HG03565 (cell line): ENCODE measurements around the gene TAF5L.
"Not testable (repeated sequence)": the region's sequence is repeated elsewhere in the genome, so short reads cannot be mapped to it uniquely, and the experiment has no call there.

Source experiments
- ATAC-seq: cut with Tn5 transposase; IDR thresholded peaks from one replicate; pipeline ENCODE4 v1.9.1; 2021; ENCODE audit warnings: mild to moderate bottlenecking, moderate library complexity; ENCODE audit not compliant: unreplicated experiment

The TAF5L gene

GRCh38 chr1:229570891-229571516, 54.9 kb downstream of the TAF5L start:
- no peak for ATAC-seq

DNA sequence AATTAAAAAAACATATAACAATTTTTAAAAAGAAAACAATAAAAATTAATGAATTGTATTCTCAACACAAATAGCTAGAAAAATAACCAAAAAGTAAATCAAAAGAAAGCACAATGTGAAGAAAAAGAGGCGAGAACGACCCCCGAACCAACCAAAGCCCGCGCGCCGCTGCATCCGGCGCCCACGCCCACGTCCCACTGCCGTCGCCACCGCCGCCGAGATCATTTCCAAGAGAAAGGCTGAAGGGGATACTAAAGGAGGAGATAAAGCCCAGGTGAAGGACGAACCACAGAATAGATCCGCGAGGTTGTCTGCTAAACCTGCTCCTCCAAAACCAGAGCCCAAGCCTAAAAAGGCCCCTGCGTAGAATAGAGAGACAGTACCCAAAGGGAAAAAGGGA, 55.6 kb downstream of the TAF5L start:
- ATAC-seq: no peak

DNA sequence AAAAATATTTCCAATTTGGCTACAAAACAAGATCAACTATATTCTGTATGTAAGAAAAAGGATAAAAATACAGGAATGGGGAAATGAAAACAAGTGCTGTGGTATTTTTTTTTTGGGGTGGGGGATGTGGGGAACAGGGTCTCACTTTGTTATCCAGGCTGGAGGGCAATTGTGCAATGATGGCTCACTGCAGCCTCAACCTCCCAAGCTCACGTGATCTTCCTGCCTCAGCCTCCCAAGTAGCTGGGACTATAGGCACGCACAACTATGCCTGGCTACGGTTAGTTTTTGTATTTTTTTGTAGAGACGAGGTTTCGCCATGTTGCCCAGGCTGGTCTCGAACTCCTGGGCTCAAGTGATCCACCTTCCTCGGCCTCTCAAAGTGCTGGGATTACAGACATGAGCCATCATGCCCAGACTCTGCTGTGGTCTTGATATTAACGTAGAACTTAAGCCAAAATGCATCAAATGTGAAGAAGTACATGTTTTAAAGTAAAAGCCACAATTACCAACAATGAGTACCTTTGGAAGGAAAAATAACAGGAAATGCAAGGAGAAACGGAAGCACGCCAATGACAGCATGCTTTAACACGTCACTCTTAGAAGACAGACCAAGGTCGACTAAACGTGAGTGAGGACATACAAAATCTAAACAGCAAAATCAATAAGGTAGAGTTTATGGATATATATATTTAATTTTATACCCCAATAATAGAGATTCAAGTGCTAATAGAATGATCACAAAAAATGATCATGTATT, 58.6 kb downstream of the TAF5L start:
- ATAC-seq: no peak

- ATAC-seq: no peak
Observed at GRCh38 chr1:229563701-229564100, 62.2 kb downstream of the TAF5L start.

GRCh38 chr1:229563241-229563640, 62.7 kb downstream of the TAF5L start:
- ATAC-seq: no peak

DNA sequence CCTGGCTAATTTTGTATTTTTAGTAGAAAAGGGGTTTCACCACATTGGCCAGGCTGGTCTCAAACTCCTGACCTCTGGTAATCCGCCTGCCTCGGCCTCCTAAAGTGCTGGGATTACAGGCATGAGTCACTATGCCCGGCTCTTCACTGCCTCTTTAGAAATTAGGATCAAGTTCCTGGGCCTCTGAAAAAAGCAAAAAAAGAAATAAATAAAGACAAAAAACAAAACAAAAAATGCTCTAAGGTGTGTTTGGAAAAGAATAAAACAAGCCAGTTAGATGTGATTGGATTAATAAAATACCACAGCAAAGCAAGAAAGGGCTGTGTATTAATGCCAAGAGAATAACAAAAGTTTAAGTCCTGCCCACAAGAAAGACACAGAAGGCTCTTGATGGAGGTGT, 63.2 kb downstream of the TAF5L start:
- ATAC-seq: no peak

- ATAC-seq: no peak
Observed at GRCh38 chr1:229561141-229561540, 64.8 kb downstream of the TAF5L start.

GRCh38 chr1:229560124-229560523, 65.8 kb downstream of the TAF5L start:
- ATAC-seq: not testable (repeated sequence)

GRCh38 chr1:229559336-229559801, 66.6 kb downstream of the TAF5L start:
- not testable (repeated sequence) for ATAC-seq

GRCh38 chr1:229558460-229559335, 67.2 kb downstream of the TAF5L start, which contains the start of gene ABCB10:
TSS of gene ABCB10 (minus strand) at chr1:229558707. CDS start at chr1:229558652, 55 bp downstream.
- ATAC-seq: peak; percentile 75

- ATAC-seq: peak; percentile 17
Observed at GRCh38 chr1:229557913-229558414, 68.0 kb downstream of the TAF5L start.

DNA sequence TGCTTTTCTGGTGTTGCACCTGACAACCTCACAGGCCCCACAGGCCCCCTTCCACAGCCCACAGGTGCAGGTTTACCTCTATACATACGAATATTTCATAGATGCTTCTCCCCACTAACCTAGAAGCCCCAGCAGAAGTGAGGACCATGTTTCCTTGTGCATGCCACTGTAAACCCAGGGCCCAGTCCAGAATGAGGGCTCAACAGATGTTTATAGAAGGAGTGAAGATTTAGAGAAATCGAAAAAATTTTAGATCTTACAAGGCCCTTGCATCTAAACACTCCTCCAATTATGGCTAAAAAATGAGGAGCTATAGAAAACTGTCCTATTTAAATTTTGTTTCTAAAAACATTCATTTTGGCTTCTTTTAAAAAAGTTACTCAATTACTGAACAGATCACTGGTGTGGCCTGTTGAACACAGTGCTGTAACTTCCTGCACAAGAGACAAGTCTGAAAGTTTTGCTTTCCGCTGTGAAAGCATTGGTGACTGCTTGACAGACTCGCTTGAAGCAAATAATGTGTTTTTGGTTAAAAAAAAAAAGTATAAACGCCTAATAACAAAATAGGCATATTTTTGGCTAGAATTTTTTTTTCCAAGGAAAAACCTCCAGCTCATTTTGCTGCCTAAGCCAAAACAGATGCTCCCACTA, 68.6 kb downstream of the TAF5L start:
- no peak for ATAC-seq

DNA sequence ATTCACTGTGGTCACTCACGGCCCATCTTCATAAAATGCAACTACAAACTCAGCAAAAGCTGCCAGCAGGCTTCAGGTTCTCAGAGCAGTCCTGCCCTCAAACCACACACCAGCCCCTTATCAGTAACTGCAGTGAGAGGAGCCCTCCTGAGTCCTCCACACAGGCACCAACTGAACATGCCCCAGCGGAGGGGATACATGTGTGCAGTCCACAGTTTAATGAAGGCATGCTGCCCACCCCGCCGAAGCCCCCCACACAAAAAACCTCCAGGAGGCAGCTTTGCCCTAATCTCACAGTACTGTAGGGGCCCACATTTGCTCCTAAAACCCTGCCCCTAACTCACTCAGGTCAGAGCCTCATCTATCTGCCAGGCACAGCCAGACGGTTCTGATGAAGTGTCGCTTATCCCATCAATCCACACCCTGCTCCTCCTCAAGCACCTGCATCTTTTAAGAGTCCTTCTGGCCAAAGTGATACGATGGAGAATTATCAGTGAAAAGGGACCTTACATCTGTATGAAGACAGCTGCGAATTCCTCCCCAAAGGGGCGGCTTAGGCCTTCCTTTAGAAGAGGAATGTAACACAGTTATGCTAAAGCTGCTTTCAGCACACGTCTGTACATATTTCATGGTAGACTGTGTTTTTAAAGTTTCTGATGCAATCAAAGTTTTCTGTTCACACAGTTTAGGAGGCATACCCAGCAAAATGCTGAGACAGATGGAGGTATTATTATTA, 70.9 kb downstream of the TAF5L start:
- no peak for ATAC-seq

DNA sequence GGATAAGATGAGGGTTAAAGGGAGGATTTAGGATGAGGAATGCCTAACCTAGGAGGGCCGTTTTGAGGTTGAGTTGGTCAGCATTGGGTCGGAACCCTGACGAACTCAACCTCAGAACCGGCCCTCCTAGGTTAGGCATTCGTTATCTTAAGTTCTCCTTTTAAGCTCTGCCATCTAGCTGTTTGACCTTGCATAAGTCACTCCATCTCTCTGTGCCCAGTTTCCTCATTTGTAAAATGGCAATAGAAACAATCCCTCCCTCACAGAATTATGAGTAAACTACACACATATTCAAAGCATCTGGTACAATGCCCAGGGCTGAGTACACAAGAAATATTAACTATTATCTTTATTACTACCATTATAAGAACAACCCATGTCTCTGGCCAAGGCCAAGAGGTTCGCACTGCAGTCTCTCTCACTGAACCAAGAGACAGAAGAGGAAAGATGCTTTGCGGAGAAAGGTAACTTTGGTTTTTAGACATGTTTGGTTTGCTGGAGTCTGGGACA, 72.2 kb downstream of the TAF5L start:
- ATAC-seq: no peak

- no peak for ATAC-seq
Observed at GRCh38 chr1:229552732-229553131, 73.2 kb downstream of the TAF5L start.

GRCh38 chr1:229550812-229551567, 74.9 kb downstream of the TAF5L start:
- ATAC-seq: no peak

GRCh38 chr1:229547542-229547941, 78.4 kb downstream of the TAF5L start:
- ATAC-seq: no peak

DNA sequence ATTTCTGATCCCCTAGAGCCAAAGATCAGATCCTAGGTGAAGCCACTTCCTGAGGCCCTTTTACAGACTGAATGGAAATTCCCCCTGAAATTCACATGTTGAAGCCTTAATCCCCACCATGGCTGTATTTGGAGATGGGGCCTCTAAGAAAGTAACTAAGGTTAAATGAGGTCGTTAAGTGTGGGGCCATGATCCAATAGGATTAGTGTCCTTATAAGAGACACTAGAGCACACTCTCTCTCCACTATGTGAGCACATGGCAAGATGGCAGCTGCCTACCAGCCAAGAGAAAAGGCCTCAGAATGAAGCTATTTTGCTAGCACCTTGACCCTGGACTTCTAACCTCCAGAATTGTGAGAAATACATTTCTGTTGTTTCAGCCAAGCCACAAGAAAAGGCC, 81.3 kb downstream of the TAF5L start:
- no peak for ATAC-seq
